ENCODE measurements around the gene GIGYF2.

- TF ChIP-seq RFX5 (IDR thresholded peaks at IDR 0.05; ENCODE audit: low read depth, low read length) (no peak), USF2 (IDR thresholded peaks at IDR 0.05; ENCODE audit: low read depth, low read length) (no peak), POLR2A (IDR thresholded peaks at IDR 0.05; ENCODE audit: low read depth, low read length) (no peak), CTCF (conservative IDR thresholded peaks at IDR 0.05; ENCODE audit: low read depth, low read length) (no peak), MXI1 (IDR thresholded peaks at IDR 0.05; ENCODE audit: borderline replicate concordance, low read depth, low read length) (no peak), FOS (IDR thresholded peaks at IDR 0.05; ENCODE audit: low read depth, low read length) (no peak), RAD21 (IDR thresholded peaks at IDR 0.05; ENCODE audit: low read length) (no peak), CHD1 (IDR thresholded peaks at IDR 0.05; ENCODE audit: low read depth, low read length) (no peak)
These were observed 197.1 kb downstream of the GIGYF2 start for GRCh38 chr2:232894251-232894650.

All from IMR-90 (cell line).